Measurements from ENCODE around the gene TRIP11. TPM values are rescaled to one million over a fixed set of nuclear protein-coding genes. Genes with fewer than 3 reads are reported as not detected.

TRIP11 gene
- total and polyA plus RNA-seq, 10 donors = 3.0 to 75.7 (median 44.5) TPM

- intact Hi-C loops (cut with DNase I; ENCODE audit: low total_unique reads) = no loop called here
- H3K27me3 ChIP-seq (replicated peaks in 1 of 7) = no peaks in the 10 kb centered on the region
- no peak overlapping the region for H3K27ac ChIP-seq
- no peak for DNase-seq
- TF ChIP-seq POLR2AphosphoS5 (IDR thresholded peaks at IDR 0.05) (no peak), POLR2A (IDR thresholded peaks at IDR 0.05) (no peak)
- TF ChIP-seq, protein P1, sequence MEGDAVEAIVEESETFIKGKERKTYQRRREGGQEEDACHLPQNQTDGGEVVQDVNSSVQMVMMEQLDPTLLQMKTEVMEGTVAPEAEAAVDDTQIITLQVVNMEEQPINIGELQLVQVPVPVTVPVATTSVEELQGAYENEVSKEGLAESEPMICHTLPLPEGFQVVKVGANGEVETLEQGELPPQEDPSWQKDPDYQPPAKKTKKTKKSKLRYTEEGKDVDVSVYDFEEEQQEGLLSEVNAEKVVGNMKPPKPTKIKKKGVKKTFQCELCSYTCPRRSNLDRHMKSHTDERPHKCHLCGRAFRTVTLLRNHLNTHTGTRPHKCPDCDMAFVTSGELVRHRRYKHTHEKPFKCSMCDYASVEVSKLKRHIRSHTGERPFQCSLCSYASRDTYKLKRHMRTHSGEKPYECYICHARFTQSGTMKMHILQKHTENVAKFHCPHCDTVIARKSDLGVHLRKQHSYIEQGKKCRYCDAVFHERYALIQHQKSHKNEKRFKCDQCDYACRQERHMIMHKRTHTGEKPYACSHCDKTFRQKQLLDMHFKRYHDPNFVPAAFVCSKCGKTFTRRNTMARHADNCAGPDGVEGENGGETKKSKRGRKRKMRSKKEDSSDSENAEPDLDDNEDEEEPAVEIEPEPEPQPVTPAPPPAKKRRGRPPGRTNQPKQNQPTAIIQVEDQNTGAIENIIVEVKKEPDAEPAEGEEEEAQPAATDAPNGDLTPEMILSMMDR (IDR thresholded peaks at IDR 0.05 in 8 of 11, conservative IDR thresholded peaks at IDR 0.05 in 3 of 11) = no peak
- 76 to 82% (median 80%) methylated on average over 21 of the region's 21 CpGs for WGBS, 5 donors
- H3K4me3 ChIP-seq = no peak overlapping the region
- H3K9me3 ChIP-seq = no peaks in the 10 kb centered on the region
- H3K4me1 ChIP-seq = peaks cover 0 to 22% (median 0%) of the 10 kb centered on the region in 6 donors
- peaks cover 0 to 100% (median 47%) of the 10 kb centered on the region in 6 donors for H3K36me3 ChIP-seq
Observed at GRCh38 chr14:92026548-92027190, 13.2 kb downstream of the TRIP11 start.

- intact Hi-C loops (cut with DNase I; ENCODE audit: low total_unique reads) = no loop called here
- no peak overlapping the region for H3K27ac ChIP-seq
- H3K9me3 ChIP-seq = no peaks in the 10 kb centered on the region
- no peaks in the 10 kb centered on the region for H3K27me3 ChIP-seq (replicated peaks in 1 of 7)
- peaks cover 0 to 98% (median 50%) of the 10 kb centered on the region in 6 donors for H3K36me3 ChIP-seq
- DNase-seq = no peak
- no peak for TF ChIP-seq POLR2AphosphoS5 (IDR thresholded peaks at IDR 0.05)
- peaks cover 0 to 16% (median 0%) of the 10 kb centered on the region in 6 donors for H3K4me1 ChIP-seq
- WGBS, 5 donors = 65 to 96% (median 77%) methylated on average over 1 of the region's 1 CpG
- H3K4me3 ChIP-seq = no peak overlapping the region
Observed at GRCh38 chr14:92022036-92022435, 17.8 kb downstream of the TRIP11 start.

DNA sequence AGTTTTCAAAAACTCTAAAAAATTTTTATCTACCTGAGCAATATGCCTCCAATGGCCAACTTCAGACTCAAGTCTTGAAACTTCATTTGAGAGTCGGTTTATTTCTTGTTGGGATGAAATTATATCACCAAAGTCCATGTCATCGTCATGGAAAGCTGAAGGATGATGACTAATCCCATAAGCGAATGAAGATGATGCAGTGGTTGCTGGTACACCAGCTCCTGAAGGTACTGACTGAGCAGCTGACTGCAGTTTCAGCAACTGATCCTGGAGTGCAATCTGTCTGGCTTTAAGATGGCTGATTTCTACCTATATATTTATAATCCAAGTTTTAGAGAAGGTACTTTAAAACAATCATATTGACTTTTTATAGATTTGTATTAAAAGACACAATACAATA, 18.3 kb downstream of the TRIP11 start:
- H3K9me3 ChIP-seq = no peaks in the 10 kb centered on the region
- DNase-seq = no peak
- 92 to 98% (median 96%) methylated on average over 3 of the region's 3 CpGs for WGBS, 5 donors
- H3K27me3 ChIP-seq (replicated peaks in 1 of 7) = no peaks in the 10 kb centered on the region
- peaks cover 0 to 11% (median 0%) of the 10 kb centered on the region in 6 donors for H3K4me1 ChIP-seq
- no peak for TF ChIP-seq POLR2AphosphoS5 (IDR thresholded peaks at IDR 0.05)
- TF ChIP-seq, protein P1 (IDR thresholded peaks at IDR 0.05 in 8 of 11, conservative IDR thresholded peaks at IDR 0.05 in 3 of 11) = no peak
- TF ChIP-seq POLR2A (IDR thresholded peaks at IDR 0.05) = no peak
- no peak overlapping the region for H3K4me3 ChIP-seq
- intact Hi-C loops (cut with DNase I; ENCODE audit: low total_unique reads) = no loop called here
- no peak overlapping the region for H3K27ac ChIP-seq
- peaks cover 0 to 98% (median 55%) of the 10 kb centered on the region in 6 donors for H3K36me3 ChIP-seq

GRCh38 chr14:92014040-92014439, 25.8 kb downstream of the TRIP11 start:
- no peak for DNase-seq
- TF ChIP-seq POLR2A (IDR thresholded peaks at IDR 0.05) (no peak), POLR2AphosphoS5 (IDR thresholded peaks at IDR 0.05) (no peak)
- TF ChIP-seq, protein P1 (IDR thresholded peaks at IDR 0.05 in 8 of 11, conservative IDR thresholded peaks at IDR 0.05 in 3 of 11) = no peak
- intact Hi-C loops (cut with DNase I; ENCODE audit: low total_unique reads) = no loop called here
- H3K4me3 ChIP-seq = no peak overlapping the region
- no peaks in the 10 kb centered on the region for H3K4me1 ChIP-seq
- peaks cover 11 to 100% (median 71%) of the 10 kb centered on the region in 6 donors for H3K36me3 ChIP-seq
- no peaks in the 10 kb centered on the region for H3K9me3 ChIP-seq
- no peak overlapping the region for H3K27ac ChIP-seq
- H3K27me3 ChIP-seq (replicated peaks in 1 of 7) = no peaks in the 10 kb centered on the region

Data from spleen (tissue), 11 donors.